HTERT RPE-1 (cell line): ENCODE measurements around the gene ATP5PD.
"Not testable (repeated sequence)": the region's sequence is repeated elsewhere in the genome, so short reads cannot be mapped to it uniquely, and the experiment has no call there.

Experiments
- in situ Hi-C: fragments of 300-500 bp; cut with MboI; formaldehyde crosslinking; loops from 4 replicates; pipeline ENCODE4 v1.14.3; 2020; ENCODE audit warnings: low sequenced_read_pairs

ATP5PD gene

DNA sequence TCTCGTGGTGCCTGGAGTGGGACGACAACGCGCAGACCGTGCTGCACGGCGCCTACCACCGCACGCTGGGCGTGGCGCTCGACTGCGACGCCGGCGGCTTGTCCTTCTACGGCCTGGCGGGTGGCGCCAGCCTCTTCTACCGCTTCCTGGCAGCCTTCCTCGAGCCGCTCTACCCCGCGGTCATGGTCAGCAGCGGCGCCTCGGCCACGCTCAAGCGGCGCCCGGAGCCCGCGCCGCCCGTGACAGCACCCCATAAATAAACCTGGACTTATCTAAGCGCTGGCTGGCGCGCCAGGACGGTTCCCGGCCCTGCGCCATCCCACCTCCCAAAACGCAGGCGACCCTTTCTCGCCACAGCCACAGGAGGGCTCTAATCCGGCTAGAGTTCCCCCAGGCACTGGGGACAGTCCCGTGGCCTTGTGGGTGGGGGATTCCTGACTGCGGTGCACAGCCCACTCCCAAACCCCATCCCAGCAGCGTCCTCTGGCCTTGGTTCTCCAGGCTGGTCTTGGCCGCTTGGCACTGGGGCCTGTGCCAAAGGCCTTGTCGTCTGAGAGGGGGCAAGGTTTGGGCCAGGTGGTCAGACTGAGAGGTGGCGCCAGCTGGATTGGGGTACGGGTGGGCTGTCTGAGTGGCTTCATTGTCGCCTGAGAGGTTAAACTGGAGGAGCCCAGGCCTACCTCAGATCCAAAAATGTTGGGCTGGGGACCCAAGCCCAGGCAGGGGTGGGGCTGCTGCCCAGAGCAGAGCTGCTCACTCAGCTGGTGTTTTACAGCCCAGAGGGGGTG is 30.9 kb upstream of the ATP5PD start:
- in situ Hi-C loops = no loop called here

DNA sequence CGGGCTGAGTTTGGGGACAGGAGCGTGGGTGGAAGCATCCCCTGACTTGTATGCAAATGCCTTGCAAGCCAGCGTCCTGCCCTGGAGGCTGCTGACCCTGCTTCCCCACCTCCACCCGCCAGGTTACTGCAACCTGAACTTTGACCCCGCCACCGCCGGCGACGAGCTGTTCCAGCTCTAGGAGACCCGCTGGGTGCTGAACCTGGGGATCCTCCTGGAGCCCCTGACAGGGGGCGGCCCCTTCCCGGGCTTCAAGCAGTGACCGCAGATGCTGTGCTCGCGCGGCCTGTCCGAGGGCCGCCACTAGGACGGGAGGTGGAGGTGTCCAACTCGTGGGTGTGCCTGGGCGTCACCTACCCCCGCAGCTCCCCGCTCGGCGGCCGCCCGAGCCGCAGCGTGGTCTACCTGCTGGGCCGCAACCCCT is 30.3 kb upstream of the ATP5PD start:
- in situ Hi-C loops = no loop called here

DNA sequence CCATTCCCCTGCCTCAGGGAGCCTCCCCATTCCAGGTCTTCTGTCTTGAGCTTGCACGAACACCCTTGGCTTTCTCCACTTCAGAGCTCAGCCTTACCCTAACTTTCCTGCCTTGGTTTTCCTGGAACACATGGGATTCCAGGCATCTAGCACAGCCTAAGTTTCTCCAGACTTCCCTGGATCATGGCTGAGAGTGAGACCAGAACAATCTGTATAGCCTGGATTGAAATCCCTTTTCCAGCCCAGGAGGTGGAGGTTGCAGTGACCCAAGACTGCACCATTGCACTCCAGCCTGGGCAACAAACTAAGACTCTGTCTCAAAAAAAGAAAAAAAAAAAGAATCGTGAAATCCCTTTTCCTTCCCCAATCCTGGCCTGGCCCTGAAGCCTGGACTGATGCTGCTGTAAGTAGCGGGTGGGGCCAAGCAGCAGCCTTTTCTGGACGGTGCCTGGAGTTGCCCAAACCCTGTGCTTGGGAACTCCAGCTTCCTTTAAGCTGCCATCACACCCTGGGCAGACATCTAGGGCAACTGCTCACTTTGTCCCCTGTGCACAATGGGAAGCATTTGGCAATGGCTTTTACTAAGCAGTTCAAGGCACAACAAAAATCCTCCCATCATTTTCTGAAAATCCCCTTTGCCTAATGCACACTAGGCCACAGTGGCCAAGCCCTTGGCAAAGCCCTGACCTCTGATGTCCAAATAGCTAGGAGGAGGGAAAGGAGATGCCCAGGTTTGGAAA is 29.0 kb upstream of the ATP5PD start:
- in situ Hi-C loops = no loop called here

DNA sequence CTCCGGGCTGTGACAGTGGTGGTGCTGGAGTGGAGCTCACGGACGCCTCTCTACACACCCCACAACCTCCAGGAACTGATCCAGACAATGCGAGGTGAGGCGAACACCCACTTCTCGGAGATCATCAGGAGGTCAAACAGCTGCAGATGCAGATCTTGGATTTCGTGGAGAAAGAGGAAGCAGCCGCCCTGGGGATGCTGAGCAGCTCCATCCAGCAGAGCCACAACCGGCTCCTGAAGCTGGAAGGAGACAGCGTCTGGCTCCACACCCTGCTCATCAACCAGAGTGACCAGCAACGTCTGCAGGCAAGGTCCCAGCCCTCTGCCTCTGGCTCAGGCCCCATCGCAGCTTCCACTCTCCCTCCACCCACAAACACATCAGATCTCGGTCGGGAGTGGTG is 27.8 kb upstream of the ATP5PD start:
- in situ Hi-C loops = no loop called here

DNA sequence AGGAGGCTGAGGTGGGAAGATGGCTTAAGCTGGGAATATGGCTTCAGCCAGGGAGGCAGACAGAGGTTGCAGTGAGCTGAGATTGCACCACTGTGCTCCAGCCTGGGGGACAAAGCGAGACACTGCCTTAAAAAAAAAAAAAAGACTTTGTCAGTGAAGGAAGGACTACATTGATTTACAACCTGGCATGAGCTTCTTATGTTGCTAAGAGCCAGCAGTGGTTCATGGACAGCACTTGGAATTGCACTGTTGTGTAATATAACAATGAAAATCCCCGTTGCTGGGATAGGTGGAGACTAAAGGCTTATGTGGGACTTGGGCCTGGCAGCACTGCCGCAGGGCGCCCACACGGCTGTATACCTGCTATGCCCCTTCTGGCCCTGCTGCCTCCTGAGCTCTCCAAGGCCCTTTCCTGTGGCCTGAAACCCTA is 26.9 kb upstream of the ATP5PD start:
- in situ Hi-C loops = no loop called here

DNA sequence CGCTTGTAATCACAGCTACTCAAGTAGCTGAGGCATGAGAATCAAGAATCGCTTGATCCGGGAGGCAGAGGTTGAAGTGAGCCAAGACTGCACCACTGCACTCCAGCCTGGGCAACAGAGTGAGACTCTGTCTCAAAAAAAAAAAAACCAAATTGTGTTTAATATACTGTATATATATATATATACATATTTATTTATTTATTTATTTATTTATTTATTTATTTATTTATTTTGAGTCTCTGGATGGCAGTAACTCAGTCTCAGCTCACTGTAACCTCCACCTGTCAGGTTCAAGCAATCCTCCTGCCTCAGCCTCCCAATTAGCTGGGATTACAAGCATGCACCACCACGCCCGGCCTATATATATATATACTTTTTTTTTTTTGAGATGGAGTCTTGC is 26.1 kb upstream of the ATP5PD start:
- in situ Hi-C loops = not testable (repeated sequence)

DNA sequence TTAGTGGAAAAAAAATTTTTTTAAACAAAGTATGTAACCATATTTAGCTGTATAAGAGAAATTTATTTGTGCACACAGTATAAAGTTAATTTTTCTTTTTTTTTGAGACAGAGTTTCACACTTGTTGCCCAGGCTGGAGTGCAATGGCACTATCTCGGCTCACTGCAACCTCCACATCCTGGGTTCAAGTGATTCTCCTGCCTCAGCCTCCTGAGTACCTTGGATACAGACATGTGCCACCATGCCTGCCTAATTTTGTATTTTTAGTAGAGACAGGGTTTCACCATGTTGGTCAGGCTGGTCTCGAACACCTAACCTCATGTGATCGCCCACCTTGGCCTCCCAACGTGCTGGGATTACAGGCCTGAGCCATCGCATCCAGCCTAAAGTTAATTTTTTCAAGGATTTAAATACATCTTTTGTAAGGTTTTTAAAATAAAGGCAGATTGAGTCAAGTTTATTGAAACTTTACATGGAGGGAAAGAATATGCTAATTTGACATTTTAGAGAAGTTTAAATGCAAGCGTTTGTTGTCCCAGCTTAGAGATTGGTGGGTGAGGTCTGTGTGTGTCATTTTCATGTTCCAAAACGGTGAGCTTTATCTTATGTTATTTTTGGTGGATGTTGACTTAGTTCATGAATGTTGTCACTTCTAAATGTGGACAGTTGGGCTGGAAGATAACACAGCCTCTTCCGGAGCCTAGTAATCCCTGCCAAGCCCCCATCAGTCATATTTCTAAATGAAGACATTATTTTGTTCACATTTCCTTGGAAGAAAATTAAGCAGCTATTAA is 24.9 kb upstream of the ATP5PD start:
- in situ Hi-C loops = not testable (repeated sequence)

DNA sequence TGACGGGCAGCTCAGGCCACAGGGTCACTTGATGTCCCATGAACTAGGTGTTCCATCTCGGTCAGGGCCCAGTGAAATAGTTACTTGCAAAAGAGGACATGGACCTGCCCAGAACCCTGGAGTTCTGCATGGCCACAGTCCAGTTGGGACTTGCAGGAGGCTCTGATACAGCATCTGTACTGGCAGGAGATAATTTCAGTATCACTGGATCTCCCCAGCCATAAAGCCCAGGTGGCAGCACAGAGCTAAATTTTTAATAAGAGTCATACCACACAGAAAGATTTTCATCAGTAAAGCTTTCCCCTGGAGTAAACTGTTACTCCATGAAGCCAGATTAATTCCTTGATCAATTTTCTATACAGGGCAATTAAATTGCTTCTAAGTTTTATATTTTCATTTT is 23.0 kb upstream of the ATP5PD start:
- in situ Hi-C loops = no loop called here

DNA sequence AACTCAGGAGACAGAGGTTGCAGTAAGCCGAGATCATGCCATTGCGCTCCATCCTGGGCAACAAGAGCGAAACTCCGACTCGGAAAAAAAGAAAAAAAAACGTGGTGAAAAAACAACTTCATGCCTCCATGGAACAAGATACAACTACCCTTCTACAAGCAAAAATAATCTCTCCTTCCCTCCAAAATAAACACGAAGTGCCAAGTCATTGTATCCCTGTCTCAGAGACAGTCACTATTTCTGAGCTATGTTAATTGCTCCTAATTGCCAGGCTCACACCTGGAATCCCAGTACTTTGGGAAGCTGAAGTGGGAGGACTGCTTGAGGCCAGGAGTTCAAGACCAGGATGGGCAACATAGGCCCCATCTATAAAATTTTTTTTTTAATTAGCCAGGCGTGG is 22.0 kb upstream of the ATP5PD start:
- in situ Hi-C loops = no loop called here

DNA sequence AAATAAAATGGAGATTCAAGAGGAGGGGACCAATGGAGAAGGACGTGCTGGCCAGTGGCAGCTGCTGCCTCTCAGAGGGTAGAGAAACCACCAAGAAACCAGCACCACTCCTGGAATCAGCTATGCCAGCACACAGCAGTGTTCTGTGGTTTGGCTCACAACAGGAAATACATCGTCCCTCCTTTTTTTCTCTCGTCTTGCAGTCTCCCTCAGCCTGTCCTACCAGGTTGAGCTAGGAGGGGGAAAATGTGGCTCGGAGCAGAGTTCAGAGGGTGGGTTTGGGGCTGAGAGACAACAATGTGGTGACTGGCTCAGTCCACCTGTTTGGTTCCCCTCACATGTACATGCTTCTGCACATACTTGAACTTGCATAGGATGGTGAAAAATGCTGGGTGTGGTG is 21.1 kb upstream of the ATP5PD start:
- in situ Hi-C loops = no loop called here

DNA sequence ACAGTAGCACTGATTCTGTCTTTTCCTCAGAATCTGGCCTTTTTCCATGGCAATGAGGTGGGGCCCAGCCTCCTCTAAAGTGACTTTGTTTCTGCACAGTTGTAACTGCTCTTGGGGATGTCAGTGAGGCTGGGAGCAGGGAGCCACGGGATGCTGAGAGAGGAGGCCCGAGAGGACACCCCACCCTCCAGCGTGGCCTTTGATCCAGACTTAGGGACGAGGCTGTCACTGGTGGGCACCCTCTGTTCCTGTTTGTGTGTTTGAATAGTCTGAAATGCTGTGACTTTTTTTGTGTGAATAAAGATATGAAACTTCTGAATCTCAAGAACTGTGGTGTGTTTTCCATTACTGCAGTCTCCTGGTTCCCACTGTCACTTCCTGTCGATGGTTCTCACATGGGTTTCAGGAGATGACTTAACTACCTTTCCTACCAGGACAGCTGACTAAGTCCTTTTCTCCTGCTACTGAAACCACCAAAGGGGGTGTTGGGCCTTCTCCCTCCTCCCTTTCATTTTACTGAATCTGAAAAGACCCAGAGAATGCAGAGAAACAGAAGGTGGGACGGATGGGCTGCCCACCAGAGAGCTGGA is 18.9 kb upstream of the ATP5PD start:
- in situ Hi-C loops = no loop called here

DNA sequence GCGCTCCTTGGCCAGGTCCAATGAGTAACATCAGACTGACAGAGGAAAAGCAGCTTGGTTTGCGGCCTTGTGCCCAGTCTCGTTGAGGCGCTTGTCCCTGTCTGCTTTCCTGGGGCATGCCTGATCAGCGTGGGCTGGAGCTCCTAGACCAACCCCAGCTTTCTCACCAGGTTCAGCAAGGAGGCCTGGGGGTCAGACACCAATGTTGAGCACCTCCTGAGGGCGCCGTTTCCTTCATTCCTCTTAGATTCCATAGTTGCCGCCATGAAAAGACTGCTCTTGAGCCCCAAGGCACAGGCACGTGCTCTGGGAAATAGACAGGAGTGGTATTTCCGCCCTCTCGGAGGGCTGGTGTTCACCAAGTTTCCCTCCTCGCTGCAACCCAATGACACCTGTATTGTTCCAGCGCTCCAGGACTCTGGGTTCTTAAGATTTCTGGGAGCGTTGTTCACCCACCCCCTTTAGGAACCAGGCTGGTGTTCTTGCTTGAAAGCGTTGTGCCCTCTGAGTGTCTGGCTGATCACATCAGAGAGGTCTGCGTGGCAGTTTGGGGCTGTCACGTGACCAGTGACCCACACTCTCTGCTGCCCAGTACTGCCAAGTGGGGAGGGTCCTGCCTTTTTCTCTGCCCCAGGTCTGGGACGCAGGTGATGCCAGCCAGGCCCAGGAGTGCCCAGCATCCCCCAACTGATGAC is 18.2 kb upstream of the ATP5PD start:
- in situ Hi-C loops = no loop called here

DNA sequence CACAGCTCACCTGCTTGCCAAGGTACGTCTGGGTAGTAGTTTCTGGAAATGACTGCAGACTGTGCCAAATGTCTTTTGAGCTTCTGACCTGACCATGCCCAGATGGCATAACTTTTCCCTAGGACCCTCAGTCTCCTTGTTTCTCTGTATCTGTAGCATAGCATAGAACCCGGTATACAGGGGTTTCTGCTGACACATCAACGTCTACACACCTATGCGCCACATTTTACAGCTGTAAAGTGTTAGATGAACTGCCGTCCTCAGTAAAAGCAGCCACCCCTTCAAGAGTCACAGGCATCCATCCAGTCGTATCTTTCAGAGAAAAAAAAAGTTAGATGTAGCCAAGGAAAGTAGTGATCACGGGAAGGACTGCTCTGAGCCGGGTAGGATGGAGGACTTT is 17.7 kb upstream of the ATP5PD start:
- in situ Hi-C loops = no loop called here

DNA sequence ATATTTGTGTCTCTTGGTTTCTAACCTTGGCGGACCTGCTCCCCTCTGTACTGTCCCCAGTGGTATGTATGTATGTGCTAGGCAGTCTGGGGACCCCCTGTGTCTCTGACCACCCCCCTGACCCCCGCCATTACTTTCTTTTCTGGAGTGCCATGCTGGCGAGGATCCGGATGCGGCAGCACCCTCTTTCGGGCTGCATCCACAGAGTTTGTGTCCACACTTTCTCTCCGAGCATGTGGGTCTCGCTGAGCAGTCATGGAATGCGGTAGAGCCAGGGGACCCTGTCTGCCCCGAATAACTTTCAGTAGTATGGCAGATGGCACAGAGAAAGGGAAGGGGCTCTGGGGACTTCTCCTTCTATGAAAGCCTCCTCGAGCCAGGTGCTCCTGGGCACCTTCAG is 17.3 kb upstream of the ATP5PD start:
- in situ Hi-C loops = no loop called here

DNA sequence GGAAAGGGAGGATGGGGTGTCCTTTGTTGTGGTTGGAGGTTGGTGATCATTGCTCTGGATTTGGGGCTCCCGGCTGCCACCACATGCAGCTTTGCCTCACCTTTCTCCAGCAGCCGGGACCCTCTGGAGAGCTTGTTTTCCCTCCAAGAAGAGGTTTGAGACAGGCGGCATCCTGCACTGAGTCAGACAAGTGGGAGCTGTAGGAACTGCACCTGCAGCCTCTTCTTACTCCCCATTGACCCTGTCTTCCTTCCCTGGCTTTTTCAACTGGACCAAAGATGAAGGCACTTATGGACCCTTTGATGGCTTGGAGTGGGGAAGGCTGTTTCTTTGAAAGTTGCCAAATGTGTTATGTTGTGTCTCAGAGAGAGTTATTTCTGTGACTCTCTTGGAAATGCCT is 16.9 kb upstream of the ATP5PD start:
- in situ Hi-C loops = no loop called here

DNA sequence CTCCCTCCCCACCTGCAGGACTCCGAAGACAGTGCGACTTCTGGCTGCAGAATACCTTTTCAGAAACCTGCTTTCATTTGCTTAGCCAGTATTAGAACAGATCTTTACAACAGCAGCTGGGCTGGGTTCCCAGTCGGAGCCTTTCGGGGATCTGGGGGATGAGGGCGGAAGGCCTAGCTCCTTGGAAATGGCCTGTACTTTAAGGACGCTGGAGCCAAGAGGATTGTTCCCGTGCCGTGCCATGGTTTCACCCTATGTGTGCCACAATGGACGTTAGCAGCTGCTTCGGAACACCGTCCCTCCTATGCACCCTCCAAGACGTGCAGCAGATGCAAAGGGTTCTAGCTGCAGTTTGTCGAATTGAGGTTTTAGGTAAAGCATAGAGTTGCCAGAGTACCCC is 16.4 kb upstream of the ATP5PD start:
- in situ Hi-C loops = no loop called here

DNA sequence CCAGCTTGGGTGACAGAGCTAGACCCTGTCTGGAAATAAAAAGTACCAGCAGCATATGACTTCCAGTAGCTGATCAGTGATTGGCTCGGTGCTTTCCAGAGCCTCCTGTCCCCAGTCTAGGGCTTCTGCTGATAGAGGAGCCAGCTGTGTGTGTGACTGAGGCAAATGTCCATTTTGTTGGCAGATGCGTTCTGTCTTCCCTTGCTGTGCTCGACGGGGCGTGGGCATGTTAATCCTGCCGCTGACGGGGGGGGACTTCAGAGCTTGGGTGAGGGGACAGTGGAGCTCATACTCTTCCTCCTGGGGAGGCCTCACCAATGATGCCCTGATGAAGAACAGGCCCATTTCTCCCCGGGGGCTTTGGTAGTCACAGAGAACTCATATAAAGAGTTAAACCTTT is 14.8 kb upstream of the ATP5PD start:
- in situ Hi-C loops = no loop called here

DNA sequence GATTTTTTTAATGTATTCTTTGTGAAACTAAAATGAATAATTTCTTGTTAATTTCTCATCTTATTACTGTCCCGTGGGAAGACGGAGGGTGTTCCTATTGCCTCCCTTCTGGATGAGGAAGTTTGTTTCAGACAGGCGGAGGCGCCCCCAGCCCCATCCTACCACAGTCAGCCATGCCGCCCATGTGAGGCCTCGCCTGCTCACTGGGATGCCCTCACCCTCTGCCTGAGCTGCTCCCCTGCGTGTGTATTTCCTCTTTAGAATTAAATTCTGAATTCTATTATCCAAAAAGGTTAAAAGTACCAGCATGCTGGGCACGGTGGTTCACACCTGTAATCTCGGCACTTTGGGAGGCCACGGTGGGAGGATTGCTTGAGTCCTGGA is 14.3 kb upstream of the ATP5PD start:
- in situ Hi-C loops = no loop called here

DNA sequence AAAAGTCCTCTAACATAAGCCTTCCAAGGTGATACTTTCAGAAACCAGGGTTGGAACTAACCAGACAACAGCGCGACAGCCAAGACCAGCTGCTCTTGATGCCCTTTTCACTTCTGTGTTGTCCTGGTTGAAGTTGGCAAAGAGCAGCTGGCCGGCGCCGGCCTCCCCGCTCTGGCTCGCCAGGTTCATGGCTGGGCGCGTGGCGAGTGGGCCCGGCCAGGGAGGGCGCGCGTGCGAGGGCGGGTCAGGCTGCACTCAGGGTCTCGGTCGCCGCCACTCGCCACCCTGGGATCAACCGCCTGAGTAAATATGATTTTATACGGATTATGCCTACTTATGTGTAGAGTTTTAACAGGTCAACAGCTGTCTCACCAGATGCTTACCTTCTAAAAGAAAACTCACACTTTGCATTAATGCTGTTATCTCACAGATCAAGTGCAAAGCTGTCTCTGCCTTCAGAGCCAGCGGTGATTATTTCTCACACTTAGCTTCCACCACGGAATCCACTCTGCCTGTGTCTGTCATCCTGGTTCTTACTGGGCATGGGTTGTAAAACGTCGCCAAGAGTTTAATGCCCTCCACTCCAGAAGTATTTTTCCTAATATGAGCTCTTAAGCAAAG is 13.8 kb upstream of the ATP5PD start:
- in situ Hi-C loops = no loop called here
